EH (cell line): ENCODE data around the gene PROCA1.
"Not testable (repeated sequence)": the region's sequence is repeated elsewhere in the genome, so short reads cannot be mapped to it uniquely, and the experiment has no call there.

Experiments used
- DNase-seq: peaks from one replicate; pipeline ENCODE4 v3.0.0-alpha.2; 2015; ENCODE audit warnings: low read depth

The PROCA1 gene

DNA sequence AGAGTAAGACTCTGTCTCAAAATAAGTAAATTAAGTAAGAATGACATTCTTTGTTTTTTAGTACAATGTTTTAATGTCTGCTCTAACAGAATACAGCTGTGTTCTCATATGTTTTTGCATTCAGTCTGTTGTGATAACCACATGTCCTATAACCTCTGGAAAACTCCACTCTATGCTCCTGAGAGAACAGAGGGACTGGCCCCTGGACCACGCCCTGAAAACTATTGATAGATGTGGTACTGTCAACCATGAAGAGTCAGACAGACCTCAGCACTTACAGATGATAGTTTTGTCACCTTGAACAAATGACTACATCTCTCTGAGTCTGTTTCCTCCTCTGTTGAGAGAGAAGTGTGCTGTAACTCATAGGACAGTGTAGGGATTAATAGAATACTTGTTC lies 41.8 kb downstream of the PROCA1 start:
- DNase-seq: no peak

DNA sequence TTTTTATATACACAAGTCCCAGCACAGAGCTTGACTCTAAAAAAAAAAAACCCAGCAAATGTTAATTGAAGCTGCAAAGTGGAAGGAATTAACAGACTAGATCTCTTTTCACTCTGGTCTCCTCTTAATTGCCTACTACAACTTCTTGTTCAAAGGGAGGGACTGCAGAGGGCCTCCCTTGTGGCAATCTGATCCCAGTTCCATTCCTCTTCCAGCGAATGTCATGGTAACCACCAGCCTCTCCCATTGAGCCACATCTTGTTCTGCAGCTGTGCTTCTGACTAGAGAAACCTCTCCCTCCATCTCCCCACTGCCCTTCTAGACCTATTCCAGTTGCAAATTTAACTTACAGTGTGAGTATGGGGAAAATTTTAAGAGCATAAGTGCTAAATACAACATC lies 43.8 kb downstream of the PROCA1 start:
- no peak for DNase-seq

DNA sequence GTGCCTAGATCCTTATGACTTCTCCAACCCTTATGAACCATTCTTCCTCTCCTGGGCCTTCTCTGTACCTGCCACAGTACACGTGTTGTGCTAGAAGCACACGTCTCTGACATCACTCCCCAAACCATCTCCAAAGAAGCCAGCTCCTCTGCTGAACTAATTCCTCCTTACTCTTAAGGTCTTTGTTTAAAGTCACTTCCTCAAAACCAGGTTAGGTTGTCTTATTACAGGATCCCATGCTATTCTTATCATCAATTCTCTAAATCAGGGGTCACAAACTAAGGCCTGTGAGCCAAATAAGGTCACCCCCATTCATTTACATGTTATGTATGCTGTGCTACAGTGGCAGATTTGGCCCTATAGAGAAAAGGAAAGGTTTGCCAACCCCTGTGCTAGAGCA lies 45.7 kb downstream of the PROCA1 start:
- no peak for DNase-seq

DNA sequence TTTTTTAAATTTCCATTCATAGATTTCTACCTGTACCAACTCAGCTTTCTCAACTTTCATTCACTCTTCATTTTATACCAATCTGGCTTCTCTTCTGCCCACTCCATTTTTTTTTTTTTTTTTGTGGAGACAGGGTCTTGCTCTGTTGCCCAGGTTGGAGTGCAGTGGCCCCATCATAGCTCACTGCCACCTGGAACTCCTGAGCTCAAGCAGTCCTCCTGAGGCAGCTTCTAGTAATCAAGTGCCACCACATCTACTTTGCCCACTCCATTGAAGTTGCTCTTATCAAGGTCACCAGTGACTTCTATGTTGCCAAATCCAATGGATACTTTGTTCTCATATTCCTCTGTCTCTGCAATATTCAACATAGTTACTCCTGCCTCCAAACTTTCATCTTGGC lies 48.0 kb downstream of the PROCA1 start:
- no peak for DNase-seq

- DNase-seq: no peak
Measured at GRCh38 chr17:28662527-28662829, 49.2 kb downstream of the PROCA1 start.

- DNase-seq: peak; percentile 87
Measured at GRCh38 chr17:28661635-28662526, 49.8 kb downstream of the PROCA1 start, which contains the start of the genes SDF2 and SUPT6H. Gene SDF2, minus strand, starts transcription at chr17:28661906. Its CDS starts 30 bp downstream, at chr17:28661876. Gene SUPT6H, plus strand, starts transcription at chr17:28662205. Its CDS starts 11,197 bp downstream, at chr17:28673402.

GRCh38 chr17:28659497-28659881 lies 52.2 kb downstream of the PROCA1 start:
- DNase-seq: not testable (repeated sequence)

DNA sequence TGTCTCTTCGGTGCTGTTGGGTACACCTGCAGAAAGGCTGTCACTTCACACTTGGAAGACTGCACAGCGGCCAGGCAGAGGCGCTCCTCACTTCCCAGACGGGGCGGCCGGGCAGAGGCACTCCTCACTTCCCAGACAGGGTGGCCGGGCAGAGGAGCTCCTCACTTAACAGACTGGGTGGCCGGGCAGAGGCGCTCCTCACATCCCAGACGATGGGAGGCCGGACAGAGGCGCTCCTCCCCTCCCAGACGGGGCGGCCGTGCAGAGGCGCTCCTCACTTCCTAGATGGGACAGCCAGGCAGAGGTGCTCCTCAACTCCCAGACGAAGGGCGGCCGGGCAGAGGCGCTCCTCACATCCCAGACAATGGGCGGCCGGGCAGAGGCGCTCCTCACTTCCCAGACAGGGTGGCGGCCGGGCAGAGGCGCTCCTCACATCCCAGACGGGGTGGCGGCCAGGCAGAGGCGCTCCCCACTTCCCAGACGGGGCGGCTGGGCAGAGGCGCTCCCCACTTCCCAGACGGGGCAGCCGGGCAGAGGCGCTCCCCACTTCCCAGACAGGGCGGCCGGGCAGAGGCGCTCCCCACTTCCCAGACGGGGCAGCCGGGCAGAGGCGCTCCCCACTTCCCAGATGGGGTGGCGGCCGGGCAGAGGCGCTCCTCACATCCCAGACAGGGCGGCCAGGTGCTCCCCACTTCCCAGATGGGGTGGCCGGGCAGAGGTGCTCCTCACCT lies 52.8 kb downstream of the PROCA1 start:
- not testable (repeated sequence) for DNase-seq

- not testable (repeated sequence) for DNase-seq
Measured at GRCh38 chr17:28658342-28658741, 53.3 kb downstream of the PROCA1 start.

GRCh38 chr17:28657756-28658155 lies 53.9 kb downstream of the PROCA1 start:
- DNase-seq: peak; percentile 46

GRCh38 chr17:28655160-28655559 lies 56.5 kb downstream of the PROCA1 start:
- DNase-seq: no peak
